GM18858 (cell line): Measurements from ENCODE around the gene CD40.

Experiments
- ATAC-seq: cut with Tn5 transposase; IDR thresholded peaks from one replicate; pipeline ENCODE4 v1.9.1; 2021; ENCODE audit not compliant: unreplicated experiment

The CD40 gene

GRCh38 chr20:46172455-46172854, 54.3 kb downstream of the CD40 start:
- ATAC-seq: no peak

- ATAC-seq: no peak
Observed at GRCh38 chr20:46172961-46173536, 54.9 kb downstream of the CD40 start.

GRCh38 chr20:46173652-46174468, 55.7 kb downstream of the CD40 start:
- no peak for ATAC-seq

GRCh38 chr20:46174469-46175126, 56.5 kb downstream of the CD40 start:
- ATAC-seq: no peak

- no peak for ATAC-seq
Observed at GRCh38 chr20:46175127-46175494, 57.0 kb downstream of the CD40 start.

GRCh38 chr20:46176739-46177378, 58.7 kb downstream of the CD40 start:
- no peak for ATAC-seq

- ATAC-seq: no peak
Observed at GRCh38 chr20:46177768-46178167, 59.7 kb downstream of the CD40 start.

- ATAC-seq: no peak
Observed at GRCh38 chr20:46178891-46179290, 60.8 kb downstream of the CD40 start.
